Stimulated activated CD8-positive, alpha-beta memory T cell treated with anti-CD3 and anti-CD28 coated beads, Interleukin-2, amount 100 ng/mL, for 48 hours (primary cell): ENCODE measurements around the gene MBNL2.
"Not testable (repeated sequence)": the region's sequence is repeated elsewhere in the genome, so short reads cannot be mapped to it uniquely, and the experiment has no call there.

Source experiments
- DNase-seq, 2 donors: peaks; one replicate each; pipeline ENCODE4 v3.0.0-alpha.2; 2020; ENCODE audit warnings: low read depth in 2 of 2

MBNL2 gene

GRCh38 chr13:97347255-97347932 is 125.3 kb downstream of the MBNL2 start:
- DNase-seq, result no peak

GRCh38 chr13:97348569-97349100 is 126.5 kb downstream of the MBNL2 start:
- DNase-seq, result no peak

- DNase-seq, result not testable (repeated sequence)
These were observed 129.9 kb downstream of the MBNL2 start for GRCh38 chr13:97352012-97352411.

GRCh38 chr13:97352815-97353214 is 130.7 kb downstream of the MBNL2 start:
- no peak for DNase-seq

- no peak for DNase-seq
These were observed 132.0 kb downstream of the MBNL2 start for GRCh38 chr13:97353927-97354675.

GRCh38 chr13:97354808-97355207 is 132.7 kb downstream of the MBNL2 start:
- no peak for DNase-seq

- no peak for DNase-seq
These were observed 134.5 kb downstream of the MBNL2 start for GRCh38 chr13:97356592-97356991.

- no peak for DNase-seq
These were observed 137.3 kb downstream of the MBNL2 start for GRCh38 chr13:97359181-97360057.

- DNase-seq, result no peak
These were observed 138.5 kb downstream of the MBNL2 start for GRCh38 chr13:97360610-97361009.

- DNase-seq, result no peak
These were observed 141.9 kb downstream of the MBNL2 start for GRCh38 chr13:97364031-97364430.

GRCh38 chr13:97364827-97365226 is 142.7 kb downstream of the MBNL2 start:
- DNase-seq, result no peak

GRCh38 chr13:97366172-97366688 is 144.1 kb downstream of the MBNL2 start:
- DNase-seq, result no peak

GRCh38 chr13:97367016-97367822 is 145.1 kb downstream of the MBNL2 start:
- DNase-seq, result no peak

- DNase-seq, result no peak
These were observed 147.2 kb downstream of the MBNL2 start for GRCh38 chr13:97369261-97369893.

- DNase-seq, result no peak
These were observed 149.5 kb downstream of the MBNL2 start for GRCh38 chr13:97371486-97372109.

- DNase-seq, result no peak
These were observed 150.8 kb downstream of the MBNL2 start for GRCh38 chr13:97372936-97373335.

GRCh38 chr13:97373787-97374186 is 151.7 kb downstream of the MBNL2 start:
- DNase-seq, result no peak

- no peak for DNase-seq
These were observed 154.8 kb downstream of the MBNL2 start for GRCh38 chr13:97376981-97377380.

- DNase-seq, result no peak
These were observed 157.3 kb downstream of the MBNL2 start for GRCh38 chr13:97379386-97379785.

GRCh38 chr13:97380696-97381095 is 158.6 kb downstream of the MBNL2 start:
- no peak for DNase-seq
